Activated T-cell treated with anti-CD3 and anti-CD28 coated beads, Interleukin-2, amount 50 U/mL, for 72 hours (primary cell): ENCODE measurements around the gene ZDBF2. TPM values are rescaled to one million over a fixed set of nuclear protein-coding genes. Genes with fewer than 3 reads are reported as not detected.
A peak's percentile ranks its signal among the peaks of the same experiment; 100 is the strongest.
"Not testable (repeated sequence)": the region's sequence is repeated elsewhere in the genome, so short reads cannot be mapped to it uniquely, and the experiment has no call there.

ENCODE experiments used
- ATAC-seq, 2 donors: fragments of 150-1000 bp; cut with Tn5 transposase; replicated peaks in 1 of 2; 2 replicates each; pipeline ENCODE4 v1.10.0; 2021; ENCODE audit warnings: moderate library complexity in 2 of 2, mild to moderate bottlenecking in 1 of 2
- DNase-seq, 2 donors: peaks; one replicate each; pipeline ENCODE4 v3.0.0; 2021 to 2022; ENCODE audit warnings: mixed read lengths in 1 of 2
- H3K27ac Mint-ChIP-seq: one replicate; pipeline ENCODE4 v1.8.0; 2022; ENCODE audit warnings: mild to moderate bottlenecking, moderate library complexity, mixed read lengths
- H3K27me3 Mint-ChIP-seq: one replicate; pipeline ENCODE4 v1.8.0; 2022; ENCODE audit warnings: low read depth, mixed read lengths
- H3K36me3 Mint-ChIP-seq, 2 donors: one replicate each; pipeline ENCODE4 v1.8.0; 2022; ENCODE audit warnings: mixed read lengths in 2 of 2, mild to moderate bottlenecking in 1 of 2; ENCODE audit not compliant: insufficient read depth in 2 of 2
- H3K4me1 Mint-ChIP-seq: one replicate; pipeline ENCODE4 v1.8.0; 2022; ENCODE audit warnings: low read depth, mixed read lengths
- H3K4me3 Mint-ChIP-seq, 2 donors: one replicate each; pipeline ENCODE4 v1.8.0; 2022; ENCODE audit warnings: mild to moderate bottlenecking in 2 of 2, mixed read lengths in 2 of 2, moderate library complexity in 2 of 2
- H3K9me3 Mint-ChIP-seq, 2 donors: one replicate each; pipeline ENCODE4 v1.8.0; 2022; ENCODE audit warnings: mixed read lengths in 2 of 2
- total RNA-seq, 2 donors: library from RNA; stranded (reverse); gene quantifications; one replicate each; pipeline ENCODE4 v1.2.3, GENCODE V29; 2022

The ZDBF2 gene
- total RNA-seq, 2 donors from 2014 or later: 15.2 to 19.8 TPM

DNA sequence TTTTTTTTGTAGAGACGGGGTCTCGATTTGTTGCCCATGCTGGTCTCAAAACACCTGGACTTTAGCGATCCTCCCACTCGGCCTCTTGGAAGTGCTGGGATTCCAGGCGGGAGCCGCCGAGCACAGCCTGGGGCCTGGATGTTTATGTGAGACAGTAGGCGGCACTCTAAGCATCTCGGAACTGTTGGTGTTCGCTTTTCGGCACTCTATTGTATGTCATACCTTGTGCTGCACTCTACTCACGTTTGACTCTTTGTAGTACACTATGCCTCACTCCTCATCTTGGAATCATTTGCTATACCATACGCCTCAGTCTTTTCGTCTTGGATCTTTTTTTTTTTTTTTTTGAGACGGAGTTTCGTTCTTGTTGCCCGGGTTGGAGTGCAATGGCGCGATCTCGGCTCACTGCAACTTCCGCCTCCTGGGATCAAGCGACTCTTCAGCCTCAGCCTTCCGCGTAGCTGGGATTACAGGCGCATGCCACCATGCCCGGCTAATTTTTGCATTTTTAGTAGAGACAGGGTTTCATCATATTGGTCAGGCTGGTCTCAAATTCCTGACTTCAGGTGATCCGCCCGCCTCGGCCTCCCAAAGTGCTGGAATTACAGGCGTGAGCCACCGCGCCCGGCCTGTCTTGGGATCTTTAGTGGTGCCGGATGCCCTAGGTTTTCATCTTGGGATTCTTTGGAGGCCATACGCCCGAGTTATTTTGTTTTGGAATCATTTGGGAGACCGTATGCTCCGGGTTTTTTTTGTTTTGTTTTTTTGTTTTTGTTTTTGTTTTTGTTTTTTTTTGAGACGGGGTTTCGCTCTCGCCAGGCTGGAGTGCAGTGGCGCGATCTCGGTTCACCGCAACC lies 24.2 kb upstream of the ZDBF2 start:
- ATAC-seq (peak; percentile 70 to 78), DNase-seq (no peak)
- Mint-ChIP-seq H3K4me1 (peaks cover 5% of the 10 kb centered on the region), H3K4me3 (peak overlapping the region; percentile 70 to 80), H3K9me3 (peaks cover 0 to 6% of the 10 kb centered on the region in 2 donors), H3K27me3 (peaks cover 55% of the 10 kb centered on the region), H3K36me3 (peaks cover 5 to 13% of the 10 kb centered on the region in 2 donors), H3K27ac (no peak overlapping the region)

DNA sequence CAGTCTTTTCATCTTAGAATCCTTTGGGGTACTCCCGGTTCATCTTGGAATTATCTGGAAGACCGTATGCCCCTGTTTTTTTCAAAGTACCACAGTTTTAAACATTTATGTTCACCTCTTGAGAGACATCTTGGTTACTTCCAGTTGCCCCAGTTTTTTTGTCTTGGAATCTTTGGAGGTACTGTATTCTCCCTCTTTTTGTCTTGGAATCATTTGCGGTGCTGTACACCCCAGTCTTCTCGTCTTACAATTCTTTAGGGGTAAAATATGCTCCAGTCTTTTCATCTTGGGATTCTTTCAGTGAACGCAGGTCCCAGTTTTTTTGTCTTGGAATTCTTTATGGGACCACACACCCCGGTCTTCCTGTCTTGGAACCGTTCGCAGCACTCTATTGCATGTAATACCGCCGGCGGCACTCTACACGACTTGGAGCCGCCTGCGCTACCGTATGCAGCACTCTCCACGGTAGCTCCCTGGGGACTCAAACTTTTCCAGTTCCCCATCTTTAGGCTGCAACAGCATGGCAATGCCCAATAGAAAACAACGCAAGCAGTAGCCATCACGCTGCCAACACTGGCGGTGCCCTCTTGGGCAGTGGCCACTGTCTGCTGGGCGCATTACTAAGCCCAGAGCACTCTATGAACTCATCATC lies 21.2 kb upstream of the ZDBF2 start:
- H3K27me3 Mint-ChIP-seq: peaks cover 67% of the 10 kb centered on the region
- H3K4me1 Mint-ChIP-seq: peaks cover 11% of the 10 kb centered on the region
- no peak for ATAC-seq
- DNase-seq: no peak
- H3K4me3 Mint-ChIP-seq: no peak overlapping the region
- H3K36me3 Mint-ChIP-seq: peaks cover 5 to 13% of the 10 kb centered on the region in 2 donors
- H3K27ac Mint-ChIP-seq: no peak overlapping the region
- H3K9me3 Mint-ChIP-seq: peaks cover 0 to 6% of the 10 kb centered on the region in 2 donors

DNA sequence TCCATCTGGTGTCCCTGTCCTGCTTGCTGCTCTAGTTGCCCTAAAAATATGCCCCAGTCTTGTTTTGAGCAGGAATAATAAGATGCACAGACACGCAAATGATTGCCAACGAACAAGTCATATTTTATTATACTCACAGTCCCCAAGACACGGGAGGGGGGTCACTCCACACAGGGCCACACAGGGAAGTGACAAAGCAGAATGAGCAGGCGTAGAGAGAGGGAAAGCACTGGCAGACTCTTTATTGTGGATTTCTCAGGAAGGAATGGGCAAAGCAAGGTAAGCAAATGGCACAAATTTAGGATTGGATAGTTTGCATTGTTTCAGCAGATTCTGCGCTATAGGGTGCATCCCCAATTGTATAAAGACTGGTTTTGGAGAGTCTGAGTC lies 20.7 kb upstream of the ZDBF2 start:
- peaks cover 11% of the 10 kb centered on the region for H3K4me1 Mint-ChIP-seq
- no peak overlapping the region for H3K4me3 Mint-ChIP-seq
- H3K9me3 Mint-ChIP-seq: peaks cover 0 to 6% of the 10 kb centered on the region in 2 donors
- DNase-seq (no peak), ATAC-seq (no peak)
- H3K27ac Mint-ChIP-seq: peak overlapping the region; percentile 58
- H3K27me3 Mint-ChIP-seq: peaks cover 68% of the 10 kb centered on the region
- peaks cover 5 to 13% of the 10 kb centered on the region in 2 donors for H3K36me3 Mint-ChIP-seq

DNA sequence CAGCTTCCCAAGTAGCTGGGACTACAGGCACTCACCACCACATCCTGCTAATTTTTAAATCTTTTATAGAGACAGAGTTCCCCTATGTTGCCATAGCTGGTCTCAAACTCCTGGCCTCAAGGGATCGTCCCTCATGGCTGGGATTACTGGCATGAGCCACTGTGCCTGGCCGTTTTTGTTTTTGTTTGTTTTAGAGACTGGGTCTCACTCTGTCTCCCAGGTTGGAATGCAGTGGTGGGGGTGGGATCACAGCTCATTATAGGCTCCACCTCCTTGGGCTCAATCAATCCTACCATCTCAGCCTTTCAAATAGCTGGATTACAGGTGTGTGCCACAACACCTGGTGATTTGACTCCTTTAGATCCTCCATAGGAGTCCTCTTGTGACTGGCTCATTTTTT lies 19.5 kb upstream of the ZDBF2 start:
- peaks cover 75% of the 10 kb centered on the region for H3K27me3 Mint-ChIP-seq
- peaks cover 5 to 13% of the 10 kb centered on the region in 2 donors for H3K36me3 Mint-ChIP-seq
- peaks cover 15% of the 10 kb centered on the region for H3K4me1 Mint-ChIP-seq
- H3K9me3 Mint-ChIP-seq: peaks cover 0 to 6% of the 10 kb centered on the region in 2 donors
- no peak for DNase-seq
- H3K27ac Mint-ChIP-seq: no peak overlapping the region
- no peak for ATAC-seq
- no peak overlapping the region for H3K4me3 Mint-ChIP-seq

DNA sequence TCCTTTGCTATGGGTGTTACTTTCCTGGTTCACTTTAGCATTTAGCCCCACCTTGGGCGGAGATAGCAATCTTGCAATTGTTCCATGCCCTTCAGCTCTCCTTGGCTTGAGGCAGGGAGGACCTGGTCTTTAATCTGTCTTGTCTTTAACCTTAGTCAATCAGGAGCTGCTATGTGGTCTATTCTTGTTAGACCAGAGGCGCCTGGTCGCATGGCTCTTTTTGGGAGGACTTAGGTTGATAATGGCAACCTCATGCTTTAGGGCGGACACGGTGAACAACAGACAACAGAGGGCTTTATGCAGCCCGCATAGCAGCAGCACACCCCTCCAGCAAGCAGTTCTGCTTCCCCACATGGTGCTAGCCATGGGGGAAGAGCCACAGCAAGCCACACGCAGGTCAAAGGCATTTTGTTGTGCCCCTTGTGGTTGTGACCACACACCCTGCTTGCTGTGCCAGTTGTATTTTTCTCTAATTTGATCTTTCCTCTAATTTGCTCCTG lies 17.7 kb upstream of the ZDBF2 start:
- DNase-seq: no peak
- peaks cover 80% of the 10 kb centered on the region for H3K27me3 Mint-ChIP-seq
- H3K27ac Mint-ChIP-seq: no peak overlapping the region
- H3K4me1 Mint-ChIP-seq: peaks cover 16% of the 10 kb centered on the region
- ATAC-seq: no peak
- peaks cover 3 to 13% of the 10 kb centered on the region in 2 donors for H3K36me3 Mint-ChIP-seq
- peaks cover 0 to 6% of the 10 kb centered on the region in 2 donors for H3K9me3 Mint-ChIP-seq
- H3K4me3 Mint-ChIP-seq: no peak overlapping the region

DNA sequence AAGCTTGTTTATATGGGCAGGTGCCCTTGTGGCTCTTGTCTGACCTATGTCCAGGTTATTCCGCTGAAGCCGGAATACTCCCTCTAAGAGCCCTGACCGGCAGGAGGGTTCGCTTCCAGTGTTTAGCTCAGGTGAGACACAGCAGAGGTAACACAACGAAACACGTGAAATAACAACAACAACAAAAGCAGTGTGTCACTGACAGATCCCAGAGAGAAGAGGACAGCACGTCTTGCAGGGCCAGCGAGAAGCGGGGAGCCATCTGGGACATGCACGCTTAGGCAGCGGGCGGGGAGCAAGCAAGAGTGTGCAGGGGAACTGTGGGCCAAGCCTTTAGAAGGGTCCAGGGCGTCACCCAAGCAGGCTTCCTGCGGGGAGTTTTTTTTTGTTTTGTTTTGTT lies 17.1 kb upstream of the ZDBF2 start:
- H3K27me3 Mint-ChIP-seq: peaks cover 77% of the 10 kb centered on the region
- DNase-seq (no peak), ATAC-seq (no peak)
- peaks cover 16% of the 10 kb centered on the region for H3K4me1 Mint-ChIP-seq
- H3K27ac Mint-ChIP-seq: no peak overlapping the region
- H3K9me3 Mint-ChIP-seq: peaks cover 0 to 6% of the 10 kb centered on the region in 2 donors
- H3K36me3 Mint-ChIP-seq: peaks cover 3 to 10% of the 10 kb centered on the region in 2 donors
- no peak overlapping the region for H3K4me3 Mint-ChIP-seq

DNA sequence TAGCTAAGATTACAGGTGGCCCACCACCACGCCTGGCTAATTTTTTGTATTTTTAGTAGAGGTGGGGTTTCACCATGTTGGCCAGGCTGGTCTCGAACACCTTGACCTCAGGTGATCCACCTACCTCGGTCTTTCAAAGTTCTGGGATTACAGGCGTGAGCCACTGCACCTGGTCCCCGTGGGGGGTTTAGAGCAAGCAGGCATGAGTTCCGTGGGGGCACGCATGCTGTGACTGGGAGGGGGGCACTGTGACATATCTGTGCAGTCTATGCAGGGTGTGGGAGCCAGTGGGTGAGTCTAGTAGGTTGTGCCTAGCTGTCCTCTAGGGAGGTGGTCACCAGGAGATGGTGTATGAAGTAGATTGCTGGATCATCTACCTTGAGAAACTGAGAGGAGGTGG lies 16.6 kb upstream of the ZDBF2 start:
- DNase-seq (no peak), ATAC-seq (no peak)
- Mint-ChIP-seq H3K4me1 (peaks cover 16% of the 10 kb centered on the region), H3K36me3 (peaks cover 3 to 10% of the 10 kb centered on the region in 2 donors), H3K27me3 (peaks cover 77% of the 10 kb centered on the region), H3K9me3 (peaks cover 0 to 4% of the 10 kb centered on the region in 2 donors), H3K4me3 (no peak overlapping the region), H3K27ac (no peak overlapping the region)

DNA sequence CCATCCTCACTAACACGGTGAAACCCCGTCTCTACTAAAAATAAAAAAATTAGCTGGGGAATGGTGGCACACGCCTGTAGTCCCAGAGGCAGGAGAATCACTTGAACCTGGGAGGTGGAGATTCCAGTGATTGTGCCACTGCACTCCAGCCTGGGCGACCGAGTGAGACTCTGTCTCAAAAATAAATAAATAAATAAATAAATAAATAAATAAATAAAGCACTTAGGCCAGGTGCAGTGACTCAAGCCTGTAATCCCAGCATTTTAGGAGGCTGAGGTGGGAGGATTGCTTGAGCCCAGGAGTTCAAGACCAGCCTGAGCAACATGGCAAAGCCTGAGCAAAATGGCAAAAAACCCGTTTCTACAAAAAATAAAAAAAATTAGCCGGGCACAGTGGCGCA lies 15.8 kb upstream of the ZDBF2 start:
- H3K4me1 Mint-ChIP-seq: peaks cover 16% of the 10 kb centered on the region
- not testable (repeated sequence) for H3K9me3 Mint-ChIP-seq, DNase-seq, H3K36me3 Mint-ChIP-seq, ATAC-seq, H3K27ac Mint-ChIP-seq, H3K4me3 Mint-ChIP-seq
- peaks cover 77% of the 10 kb centered on the region for H3K27me3 Mint-ChIP-seq

DNA sequence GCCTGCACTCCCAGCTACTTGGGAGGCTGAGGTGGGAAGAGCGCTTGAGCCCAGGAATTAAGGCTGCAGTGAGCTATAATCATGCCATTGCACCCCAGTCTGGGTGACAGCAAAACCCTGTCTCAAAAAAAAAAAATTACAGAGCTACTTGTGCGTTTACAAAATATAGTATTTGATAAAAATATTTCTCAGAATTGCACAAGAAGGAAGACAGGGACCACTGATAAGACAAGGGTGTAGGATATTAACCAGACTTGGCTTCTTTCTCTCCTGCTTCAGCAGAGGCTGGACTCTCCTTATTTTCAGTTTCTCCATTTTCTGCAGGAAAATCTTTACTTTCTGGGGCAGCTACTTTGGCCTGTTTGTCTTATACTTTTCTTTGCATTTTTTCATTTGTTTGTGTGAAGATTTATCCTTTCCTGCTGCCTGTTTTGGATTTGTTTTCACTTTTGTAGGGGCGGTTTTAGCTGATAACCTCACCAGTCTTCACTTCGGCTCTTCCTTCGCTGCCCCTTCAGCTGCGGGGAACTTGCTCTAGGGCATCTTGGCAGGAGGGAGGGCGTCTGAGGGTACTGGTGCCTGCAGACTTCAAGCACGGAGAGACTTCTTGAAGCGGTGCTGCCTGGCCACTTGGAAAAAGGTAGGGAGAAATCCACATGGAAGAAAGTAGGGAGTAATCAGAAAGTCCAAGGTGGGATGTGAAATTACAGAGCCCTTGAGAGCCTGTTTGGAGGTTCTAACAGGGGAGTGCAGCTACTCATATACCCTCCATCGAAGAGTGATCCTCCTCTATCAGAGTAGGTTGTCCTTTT lies 14.9 kb upstream of the ZDBF2 start:
- Mint-ChIP-seq H3K4me3 (peak overlapping the region in 1 of 2 donors; percentile 44), H3K36me3 (peaks cover 0 to 3% of the 10 kb centered on the region in 2 donors), H3K4me1 (peaks cover 22% of the 10 kb centered on the region), H3K27me3 (peaks cover 79% of the 10 kb centered on the region), H3K27ac (no peak overlapping the region), H3K9me3 (no peaks in the 10 kb centered on the region)
- DNase-seq (no peak), ATAC-seq (peak in 1 of 2 donors; percentile 9)

DNA sequence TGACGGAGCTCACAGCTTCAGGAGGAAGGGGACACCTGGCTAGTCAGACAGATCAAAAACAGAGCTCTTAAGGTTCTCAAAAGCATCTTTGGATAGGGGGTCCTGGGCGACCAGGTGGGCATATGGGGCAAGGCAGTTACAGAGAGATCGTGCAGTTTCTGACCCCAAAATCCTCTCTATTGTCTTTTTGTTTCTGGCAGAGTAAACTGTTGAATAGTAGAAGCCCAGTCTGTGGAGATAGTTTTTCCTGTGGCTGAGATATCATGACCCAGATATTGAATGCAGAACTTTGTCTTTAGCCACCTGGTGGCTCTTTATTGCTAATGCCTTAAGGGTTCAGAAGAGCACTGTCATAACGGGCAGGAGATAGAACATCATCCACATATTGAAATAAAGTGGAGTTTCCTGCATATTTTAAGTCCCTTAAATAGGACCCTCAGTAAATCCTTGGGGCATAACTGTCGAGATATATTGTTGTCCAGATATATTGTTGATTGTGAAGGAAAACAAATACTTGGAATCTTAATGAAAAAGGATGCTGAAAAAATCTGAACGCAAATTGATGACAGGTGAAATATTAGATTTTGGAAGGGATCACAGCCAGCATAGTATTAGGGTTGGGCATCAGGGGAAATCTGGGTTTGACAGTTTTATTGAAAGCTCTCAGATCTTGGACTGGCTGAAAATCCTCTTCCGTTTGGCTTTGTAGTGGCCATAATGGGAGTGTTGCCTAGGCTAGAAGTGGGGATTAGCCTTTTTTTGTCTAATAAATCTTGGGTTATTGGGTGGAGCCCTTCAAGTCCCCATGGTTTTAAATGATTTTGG lies 14.1 kb upstream of the ZDBF2 start:
- Mint-ChIP-seq H3K4me1 (peaks cover 22% of the 10 kb centered on the region), H3K27ac (no peak overlapping the region), H3K9me3 (no peaks in the 10 kb centered on the region), H3K27me3 (peaks cover 79% of the 10 kb centered on the region), H3K4me3 (no peak overlapping the region), H3K36me3 (no peaks in the 10 kb centered on the region)
- DNase-seq (no peak), ATAC-seq (peak; percentile 66 to 74)

DNA sequence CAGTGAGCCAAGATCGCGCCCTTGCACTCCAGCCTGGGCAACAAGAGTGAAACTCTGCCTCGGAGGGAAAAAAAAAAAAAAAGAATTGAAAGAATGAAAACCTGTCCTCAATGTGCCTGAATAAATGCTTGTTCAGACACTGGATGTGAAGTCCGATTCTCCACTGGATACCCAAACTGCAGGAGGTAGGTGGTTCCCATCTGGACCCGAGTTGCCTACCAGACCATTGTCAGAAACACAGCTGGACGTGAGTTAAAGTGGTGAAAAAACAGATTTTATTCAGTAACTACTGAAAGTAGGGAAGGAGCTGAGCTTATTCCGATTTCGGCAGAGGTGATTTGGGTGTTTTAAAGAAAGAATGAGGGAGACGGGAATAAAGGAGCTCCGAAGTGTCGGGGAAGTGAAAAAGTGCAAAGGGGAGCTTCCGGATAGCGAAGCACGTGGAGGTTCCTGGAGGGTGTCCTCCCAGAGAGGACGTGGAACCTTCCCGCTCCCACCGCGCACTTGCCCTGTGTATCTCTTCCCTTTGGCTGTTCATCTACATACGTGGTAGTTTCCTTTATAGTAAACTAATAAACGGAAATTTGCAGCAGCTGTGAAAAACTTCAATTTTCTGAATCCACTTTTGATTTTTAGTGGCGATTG lies 10.4 kb upstream of the ZDBF2 start:
- H3K9me3 Mint-ChIP-seq: no peaks in the 10 kb centered on the region
- DNase-seq: no peak
- H3K4me3 Mint-ChIP-seq: peak overlapping the region; percentile 9 to 27
- no peak for ATAC-seq
- H3K4me1 Mint-ChIP-seq: peaks cover 16% of the 10 kb centered on the region
- H3K27me3 Mint-ChIP-seq: peaks cover 75% of the 10 kb centered on the region
- H3K36me3 Mint-ChIP-seq: no peaks in the 10 kb centered on the region
- no peak overlapping the region for H3K27ac Mint-ChIP-seq
